Stimulated activated CD4-positive, alpha-beta T cell treated with anti-CD3 and anti-CD28 coated beads, Interleukin-2, amount 100 ng/mL, for 24 hours (primary cell): ENCODE results near the gene UBE2I.

ENCODE experiments used
- DNase-seq, 2 donors: peaks; one replicate each; pipeline ENCODE4 v3.0.0-alpha.2; 2020

The UBE2I gene

DNA sequence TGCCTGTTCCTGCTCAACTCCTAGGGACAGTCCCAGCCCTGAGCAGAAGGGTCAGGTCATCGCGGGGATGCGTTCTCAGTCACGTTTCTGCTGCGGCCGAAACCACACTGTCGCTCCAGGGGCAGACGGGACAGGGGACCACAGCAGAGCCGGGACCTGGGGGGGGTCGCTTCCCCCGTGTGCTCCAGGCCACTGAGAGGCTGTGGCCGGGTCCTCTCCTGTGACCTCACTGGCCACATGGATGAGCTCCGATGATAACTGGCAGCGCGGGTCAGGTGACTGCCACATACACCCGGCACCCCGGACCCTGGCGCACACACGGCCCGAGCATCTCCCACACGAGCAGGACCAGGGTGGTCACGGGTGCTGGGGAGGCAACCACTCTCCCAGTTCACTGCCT is 55.1 kb downstream of the UBE2I start:
- DNase-seq: no peak

DNA sequence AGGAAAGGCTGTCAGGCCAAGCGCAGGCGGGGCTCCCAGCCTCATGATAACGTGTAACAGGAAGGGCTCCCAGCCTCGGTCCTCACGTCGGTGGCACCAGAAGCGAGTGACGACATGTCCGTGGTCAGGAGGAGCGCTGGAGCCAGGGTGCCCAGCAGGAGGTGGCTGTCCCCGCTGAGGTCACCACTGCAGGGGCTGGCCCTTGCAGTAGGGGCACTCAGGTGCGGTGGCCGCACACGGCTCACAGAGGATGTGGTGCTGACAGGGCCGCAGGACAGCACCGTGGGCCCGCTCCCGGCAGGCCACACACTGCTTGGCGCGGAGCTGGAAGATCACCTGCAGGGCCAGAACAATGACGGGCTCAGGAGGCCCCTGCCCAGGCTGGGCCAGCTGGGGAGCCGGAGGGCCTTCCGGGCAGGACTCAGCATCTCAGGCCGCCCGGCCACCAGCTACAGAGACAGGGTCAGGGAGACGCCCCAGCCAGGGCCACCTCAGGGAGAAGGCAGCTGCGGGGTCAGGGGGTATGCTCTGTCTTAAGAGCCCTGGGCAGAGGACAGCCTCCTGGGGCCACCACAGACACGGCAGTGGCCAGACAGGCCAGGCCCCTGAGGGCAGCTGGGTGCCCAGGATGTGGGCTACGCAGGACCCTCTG is 56.8 kb downstream of the UBE2I start:
- no peak for DNase-seq

DNA sequence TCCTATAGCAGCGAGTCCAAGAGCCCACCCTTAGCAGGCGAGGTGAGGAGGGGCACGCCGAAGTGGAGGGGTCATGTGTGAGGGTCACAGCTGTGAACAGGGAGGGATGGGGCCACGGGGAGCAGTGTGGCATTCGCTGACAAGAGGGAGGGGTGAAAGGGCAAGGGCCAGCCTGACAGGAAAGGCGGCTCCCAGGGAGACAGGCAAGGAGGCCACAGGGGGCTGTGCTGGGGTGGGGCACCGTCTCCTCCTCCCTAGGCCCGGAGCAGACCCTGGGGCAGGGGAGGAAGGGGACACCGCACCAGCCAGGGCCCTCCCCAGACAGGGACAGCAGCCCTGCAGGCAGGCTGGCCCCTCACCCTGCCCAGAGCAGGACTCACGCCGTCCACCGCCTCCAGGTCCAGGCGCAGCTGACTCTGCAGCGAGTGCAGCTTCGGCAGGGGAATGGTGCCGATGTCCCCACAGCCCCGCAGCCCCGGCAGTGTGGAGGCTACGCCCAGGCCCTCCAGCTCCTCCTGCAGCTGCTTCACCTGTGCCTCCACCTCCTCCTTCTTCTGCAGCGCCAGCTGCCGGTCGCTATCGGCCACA is 57.4 kb downstream of the UBE2I start:
- DNase-seq: no peak

DNA sequence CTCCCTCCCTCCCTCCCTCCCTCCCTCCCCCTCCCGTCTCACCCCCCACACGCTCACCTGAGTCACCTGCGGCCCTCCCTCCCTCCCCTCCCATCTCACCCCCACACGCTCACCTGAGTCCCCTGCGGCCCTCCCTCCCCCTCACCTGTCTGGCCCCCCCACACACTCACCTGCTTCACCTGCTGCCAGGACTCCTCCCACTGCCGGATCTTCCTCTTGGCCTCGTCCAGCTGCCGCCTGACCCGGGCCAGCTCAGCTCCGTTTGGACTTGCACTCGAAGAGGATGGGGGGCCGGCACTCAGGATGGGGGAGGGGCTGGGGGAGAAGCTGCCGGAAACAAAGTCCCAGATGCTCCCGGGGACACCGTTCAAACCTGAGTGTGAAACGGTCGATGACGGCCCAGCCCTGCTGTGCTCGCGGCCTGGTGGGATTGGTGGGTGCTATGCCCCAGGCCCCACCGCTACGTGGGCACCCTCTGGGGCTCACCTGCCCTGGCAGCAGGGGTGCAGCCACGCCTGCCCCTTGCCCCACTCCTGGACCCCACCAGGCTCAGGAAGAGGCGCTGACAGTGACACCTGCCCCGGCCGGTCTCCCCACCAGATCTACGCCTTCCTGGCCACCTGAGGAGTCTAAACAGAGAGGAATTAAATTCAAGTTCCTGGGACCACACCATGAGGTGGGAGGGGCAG is 58.2 kb downstream of the UBE2I start:
- DNase-seq: no peak

DNA sequence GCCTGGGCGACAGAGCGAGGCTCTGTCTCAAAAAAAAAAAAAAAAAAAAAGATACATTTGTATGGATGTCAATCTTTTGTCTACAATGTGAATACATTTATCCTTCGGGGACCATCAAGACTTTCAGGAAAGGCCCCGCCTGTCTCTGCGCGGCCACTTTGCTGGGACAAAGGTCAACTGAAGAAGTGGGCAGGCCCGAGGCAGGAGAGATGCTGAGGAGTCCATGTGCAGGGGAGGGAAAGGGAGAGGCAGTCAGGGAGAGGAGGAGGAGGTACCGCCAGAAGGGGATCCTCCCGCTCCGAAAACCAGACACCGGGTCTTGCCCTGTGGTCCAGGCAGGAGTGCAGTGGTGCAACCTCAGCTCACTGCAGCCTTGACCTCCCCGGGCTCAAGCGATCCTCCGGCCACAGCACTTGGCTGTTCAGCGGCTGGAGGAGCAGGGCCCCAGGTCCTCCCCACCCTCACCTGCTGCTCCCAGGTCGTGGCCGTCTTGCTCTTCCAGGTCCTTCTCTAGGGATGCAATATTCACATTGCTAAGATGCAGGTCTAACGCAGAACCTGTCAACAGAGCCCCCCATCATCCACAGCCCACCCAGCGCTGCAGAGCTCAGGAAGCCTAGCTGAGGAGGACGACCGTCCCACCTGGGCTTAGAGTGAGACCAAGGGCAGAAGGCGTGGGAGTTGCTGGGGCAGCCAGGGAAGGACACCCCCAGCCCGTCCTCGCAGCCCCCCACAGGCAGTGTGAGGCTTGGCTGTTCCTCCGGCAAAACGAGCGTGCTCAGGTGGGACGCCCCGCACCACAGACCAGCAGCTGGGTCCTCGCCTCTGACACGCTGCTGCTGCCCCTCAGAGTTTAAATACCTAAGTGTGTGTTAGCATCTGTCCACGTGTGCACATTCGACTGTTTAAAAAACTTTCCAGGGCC is 61.9 kb downstream of the UBE2I start:
- no peak for DNase-seq

DNA sequence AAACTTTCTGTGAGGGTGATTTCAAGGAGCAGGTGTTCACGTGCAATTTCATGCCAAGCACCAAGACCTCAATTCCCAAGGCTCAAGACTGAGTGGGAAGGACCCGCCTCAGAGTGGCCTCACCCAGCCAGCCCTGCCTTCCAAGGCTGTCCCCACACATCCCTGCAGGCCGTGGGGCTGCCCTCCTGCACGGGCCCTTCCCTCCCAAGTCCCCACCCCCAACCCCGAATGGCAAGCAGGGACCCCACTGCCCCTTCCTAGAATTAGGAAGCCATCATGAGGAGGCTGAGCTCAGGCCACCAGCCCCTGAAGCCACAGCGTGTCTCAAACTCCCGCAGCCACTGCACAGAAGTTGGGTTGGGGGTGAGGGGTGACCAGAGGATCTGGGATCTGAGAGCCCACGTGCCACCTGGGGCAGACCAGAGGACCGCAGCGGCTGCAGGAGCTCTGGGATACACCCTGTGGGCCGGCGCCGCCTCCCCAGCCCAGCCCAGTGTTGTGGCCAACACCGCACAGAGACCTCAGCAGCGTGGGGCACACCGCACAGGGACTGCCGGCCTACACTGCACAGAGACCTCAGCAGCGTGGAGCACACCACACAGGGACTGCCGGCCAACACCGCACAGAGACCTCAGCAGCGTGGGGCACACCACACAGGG is 63.0 kb downstream of the UBE2I start:
- no peak for DNase-seq

DNA sequence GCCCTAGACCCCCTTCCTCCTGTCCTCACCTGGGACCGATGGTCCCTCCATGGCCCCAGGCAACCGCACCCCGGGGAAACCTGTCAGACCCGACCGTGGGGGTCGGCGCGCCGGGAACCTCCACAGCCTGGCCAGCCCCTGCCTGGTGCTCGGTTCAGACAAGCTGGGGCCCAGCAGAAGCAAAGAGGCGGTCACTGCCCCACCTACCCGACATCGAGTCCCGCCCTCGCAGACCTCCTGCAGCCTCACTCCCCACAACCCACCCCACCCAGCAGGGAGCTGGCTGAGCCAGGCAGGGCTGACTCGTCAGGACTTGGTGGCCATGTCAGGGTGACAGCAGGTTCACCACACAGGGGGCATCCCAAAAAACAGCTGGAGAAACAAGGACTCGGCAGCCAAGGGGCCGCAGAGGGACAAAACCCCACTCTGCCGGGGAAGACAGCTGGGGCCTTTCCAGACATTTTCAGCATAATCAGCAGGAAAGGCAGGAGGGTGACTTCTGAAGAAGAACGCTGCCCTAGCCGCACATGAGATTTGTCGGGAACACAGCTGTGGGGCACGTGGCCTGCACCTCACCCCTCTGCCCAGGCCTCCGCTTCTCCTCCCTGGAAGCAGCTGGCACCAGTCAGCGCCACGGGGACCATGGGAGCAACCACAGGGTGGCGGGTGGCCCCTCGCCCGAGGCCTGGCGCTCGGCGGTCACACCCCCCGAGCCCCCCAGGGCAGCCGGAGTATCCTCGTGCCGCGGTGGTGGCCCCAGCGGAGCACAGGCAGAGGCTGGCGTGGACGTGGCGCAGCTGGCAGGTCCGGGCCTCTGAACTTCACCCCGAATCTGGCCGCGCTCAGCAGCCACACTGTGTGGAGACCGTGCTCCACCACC is 65.2 kb downstream of the UBE2I start:
- no peak for DNase-seq

DNA sequence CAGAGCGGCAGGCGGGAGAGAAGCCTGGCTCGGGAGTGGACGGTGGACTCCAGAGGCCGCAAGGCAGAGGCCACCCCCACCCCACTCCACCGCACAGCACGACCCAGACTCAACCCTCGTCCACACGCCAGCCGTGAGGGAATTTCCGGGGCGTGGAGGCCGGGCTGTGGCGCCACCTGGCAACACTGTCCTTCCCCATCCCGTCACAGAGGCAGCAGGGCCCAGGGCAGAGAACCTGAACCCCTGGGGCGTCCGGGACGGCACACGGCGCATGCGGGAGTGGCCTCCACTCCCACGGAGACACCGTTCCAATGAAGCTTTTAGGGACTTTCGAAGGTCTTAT is 65.8 kb downstream of the UBE2I start:
- no peak for DNase-seq

DNA sequence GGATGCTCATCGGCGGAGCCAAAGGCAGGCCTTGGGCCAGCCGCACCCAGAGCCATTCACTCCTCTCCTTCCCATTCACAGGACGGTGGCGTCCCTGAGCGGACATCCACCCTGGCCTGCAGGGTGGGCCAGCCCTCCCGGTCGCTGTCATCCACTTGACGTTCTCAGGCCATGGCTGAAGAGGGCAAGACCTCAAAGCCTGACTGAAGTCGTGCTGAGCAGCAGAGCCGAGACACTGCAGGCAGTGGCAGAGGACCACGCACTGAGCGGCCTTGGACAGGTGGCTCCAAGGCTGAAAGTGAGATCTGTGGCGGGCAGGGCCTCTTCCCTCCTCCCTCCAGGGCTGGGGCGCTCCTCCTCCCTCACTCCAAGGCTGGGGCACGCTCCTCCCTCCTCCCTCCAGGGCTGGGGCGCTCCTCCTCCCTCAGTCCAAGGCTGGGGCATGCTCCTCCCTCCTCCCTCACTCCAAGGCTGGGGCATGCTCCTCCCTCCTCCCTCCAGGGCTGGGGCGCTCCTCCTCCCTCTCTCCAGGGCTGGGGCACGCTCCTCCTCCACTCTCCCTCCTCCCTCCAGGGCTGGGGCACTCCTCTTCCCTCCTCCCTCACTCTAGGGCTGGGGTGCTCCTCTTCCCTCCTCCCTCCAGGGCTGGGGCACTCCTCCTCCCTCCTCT is 66.4 kb downstream of the UBE2I start:
- DNase-seq: no peak
